ENCODE results near the gene PRR16. TPM values are rescaled to one million over a fixed set of nuclear protein-coding genes. Genes with fewer than 3 reads are reported as not detected.

The PRR16 gene
- total RNA-seq, 1 donor from 2014 or later: 4.9 TPM

DNA sequence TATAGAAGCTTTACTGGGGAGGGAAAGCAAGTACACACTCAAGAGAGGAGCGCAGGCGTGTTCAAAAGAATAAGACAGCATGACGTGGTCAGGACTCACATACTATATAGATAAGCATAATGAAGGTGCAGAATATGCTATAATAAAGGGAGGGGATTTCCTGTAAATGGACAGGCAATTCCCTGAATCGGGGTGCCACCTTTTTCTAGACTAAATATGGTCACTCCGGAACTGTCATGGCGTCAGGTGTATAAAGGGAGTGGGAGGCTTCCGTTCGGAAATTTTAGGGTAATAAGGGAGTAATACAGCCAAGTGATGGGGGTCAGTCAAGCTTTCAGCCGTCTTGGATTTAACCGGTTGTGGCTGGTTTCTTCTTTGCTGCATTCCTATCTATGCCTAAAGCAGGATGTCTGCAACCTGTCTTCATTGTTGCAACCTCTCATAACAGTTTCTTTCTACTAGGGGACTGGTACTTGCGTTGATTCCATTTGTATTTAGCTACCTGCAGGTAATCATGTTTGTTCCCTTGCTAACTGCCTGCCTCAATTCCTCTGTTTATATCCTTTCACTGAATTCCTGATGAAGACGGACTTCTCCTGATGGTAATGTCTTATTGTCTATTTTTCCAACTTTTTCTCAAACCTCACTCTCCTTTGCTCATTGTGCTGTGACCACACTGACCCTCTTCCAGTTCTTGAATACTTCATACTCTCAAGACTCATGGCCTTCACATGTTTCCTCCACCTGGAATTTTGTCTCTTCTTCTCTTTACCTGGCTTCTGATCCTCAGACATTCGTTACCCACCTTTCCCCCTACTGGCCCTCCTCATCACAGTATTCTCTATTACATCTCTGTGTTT is 48.9 kb downstream of the PRR16 start:
- DNase-seq (ENCODE audit: low spot score): no peak

DNA sequence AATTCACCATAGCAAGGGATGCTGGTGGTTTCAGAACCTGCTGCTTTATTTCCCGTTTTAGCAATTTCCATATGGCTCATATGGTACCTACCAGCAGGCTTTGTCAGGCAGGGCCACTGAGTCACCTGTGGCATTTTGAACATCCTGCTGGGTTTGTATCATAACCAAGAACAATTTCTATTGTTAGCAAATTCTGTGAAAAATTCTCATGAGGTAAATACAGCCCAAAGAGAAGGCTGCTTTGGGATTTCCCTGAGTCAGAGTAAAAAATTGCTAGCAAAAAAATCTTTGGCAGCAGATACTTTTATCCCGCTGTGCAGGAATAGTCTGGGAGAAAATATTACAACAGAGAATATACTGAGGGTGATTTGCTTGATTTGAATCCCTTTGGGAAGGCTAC is 52.7 kb downstream of the PRR16 start:
- DNase-seq (ENCODE audit: low spot score): no peak

DNA sequence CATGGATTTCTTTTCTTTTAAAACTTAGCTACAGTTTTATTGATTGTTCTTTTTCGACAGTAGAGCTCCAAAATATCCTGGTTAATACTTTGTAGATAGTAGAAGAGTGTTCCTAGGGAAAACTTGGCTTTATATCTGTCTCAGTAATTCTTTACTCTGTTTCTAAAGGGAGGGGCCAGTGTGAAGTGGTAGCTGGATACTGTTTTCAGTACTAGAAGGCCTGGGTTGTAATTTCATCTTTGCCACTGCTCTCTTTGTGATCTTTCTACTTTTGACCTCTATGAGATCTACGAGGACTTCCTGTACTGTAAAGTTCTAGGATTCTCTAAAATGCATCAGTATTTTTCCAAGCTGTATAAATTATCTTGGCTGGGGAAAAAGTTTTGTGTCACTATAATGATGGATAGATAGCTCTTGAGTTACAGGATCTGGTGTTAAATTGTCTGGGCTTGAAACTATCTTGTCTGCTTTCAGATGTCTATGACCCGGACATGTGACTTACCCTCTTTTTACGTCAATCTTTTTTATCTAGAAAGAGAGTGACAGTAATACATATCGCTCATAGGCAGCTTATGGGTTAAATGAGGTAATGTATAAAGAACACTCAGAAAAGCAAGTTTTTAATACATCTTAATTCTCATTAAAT is 53.6 kb downstream of the PRR16 start:
- no peak for DNase-seq (ENCODE audit: low spot score)

DNA sequence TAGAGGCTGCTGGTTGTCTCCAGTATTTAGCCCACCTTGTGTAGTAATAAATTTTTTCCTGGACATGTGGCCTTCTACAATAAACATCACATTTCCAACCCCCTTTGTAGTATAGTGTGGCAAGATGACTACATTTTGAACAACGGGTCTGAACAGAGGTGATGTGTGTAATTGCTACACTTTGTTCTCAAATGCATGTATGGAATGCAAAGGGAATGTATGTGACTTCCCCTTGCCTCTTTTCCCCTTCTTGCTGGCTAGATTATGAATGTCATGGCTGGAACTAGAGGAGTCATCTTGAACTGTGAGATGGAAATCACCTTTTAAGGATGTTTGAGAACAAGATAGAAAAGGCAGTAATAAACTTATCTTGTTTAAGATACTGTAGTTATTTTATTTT is 54.5 kb downstream of the PRR16 start:
- no peak for DNase-seq (ENCODE audit: low spot score)

DNA sequence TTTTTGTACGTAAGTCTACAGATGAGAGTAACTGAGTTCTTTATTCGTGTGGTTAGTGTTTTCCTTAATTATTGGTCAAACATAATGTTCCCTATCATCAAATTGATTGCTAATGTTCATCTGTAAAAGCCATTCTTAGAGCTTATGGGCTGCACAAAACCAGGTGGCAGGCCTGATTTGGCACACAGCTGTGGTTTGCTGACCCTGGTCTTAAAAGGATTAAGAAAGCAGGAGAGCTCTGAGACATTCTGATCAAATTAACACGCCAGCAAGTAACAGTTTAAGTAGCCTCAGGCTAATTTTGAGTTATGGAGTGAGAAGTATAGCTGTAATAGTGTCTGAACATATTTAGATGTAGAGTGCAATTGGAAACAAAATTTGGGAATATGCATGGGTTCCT is 63.2 kb downstream of the PRR16 start:
- no peak for DNase-seq (ENCODE audit: low spot score)

DNA sequence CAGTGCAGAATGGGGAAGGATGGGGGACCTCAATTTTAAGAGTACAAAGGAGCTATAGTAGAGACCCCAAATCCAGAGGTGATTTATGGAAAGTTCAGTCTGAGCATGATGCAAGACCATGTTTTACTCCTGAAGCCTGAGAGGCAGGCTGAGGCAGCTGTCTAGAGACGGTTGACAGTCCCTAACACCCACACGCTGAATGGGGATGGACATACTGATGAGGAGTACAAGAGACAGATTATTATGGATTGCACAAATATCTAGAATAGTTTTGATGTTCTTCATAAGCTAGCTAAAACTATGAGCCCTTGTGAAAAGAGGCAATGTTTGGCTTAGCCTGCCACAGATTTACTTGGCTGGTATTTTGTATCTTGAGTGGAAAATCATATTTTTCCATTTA is 64.5 kb downstream of the PRR16 start:
- no peak for DNase-seq (ENCODE audit: low spot score)

DNA sequence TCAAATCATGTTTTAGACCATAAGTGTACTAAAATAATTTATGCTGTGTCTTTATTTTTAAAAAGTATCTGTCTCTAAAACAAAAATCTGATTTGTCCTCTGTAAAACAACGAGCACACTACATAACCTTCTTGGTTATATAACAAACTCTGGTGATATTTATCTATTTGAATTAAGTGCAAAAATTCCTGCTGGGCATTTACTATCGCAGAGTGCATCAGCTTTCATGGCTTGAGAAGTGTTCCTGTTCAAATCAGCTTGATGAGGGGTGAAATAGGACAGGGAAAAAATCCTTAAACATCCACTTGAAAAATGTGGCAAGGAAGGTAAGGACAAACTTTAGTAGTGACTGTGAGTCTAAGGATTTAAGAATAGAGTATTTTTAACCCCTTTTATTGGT is 65.3 kb downstream of the PRR16 start:
- DNase-seq (ENCODE audit: low spot score): no peak

DNA sequence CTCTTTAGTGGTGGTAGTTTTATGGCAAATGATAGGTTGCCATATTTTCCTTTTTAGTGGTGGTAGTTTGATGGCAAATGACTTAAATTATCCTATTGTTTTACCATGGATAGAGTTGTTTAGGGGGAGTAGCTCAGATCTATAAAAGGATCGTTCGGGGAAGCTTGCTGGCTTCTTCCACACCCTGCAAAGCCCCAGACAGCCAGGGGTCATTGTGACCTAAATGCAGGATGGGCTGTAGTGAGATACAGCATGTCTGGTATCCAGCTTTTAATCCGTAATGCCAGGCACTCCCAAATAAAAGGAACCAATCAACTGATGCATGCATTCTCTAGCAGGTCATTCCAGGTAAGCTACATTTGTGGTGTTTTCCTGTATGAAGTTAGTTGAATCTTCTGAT is 67.1 kb downstream of the PRR16 start:
- DNase-seq (ENCODE audit: low spot score): no peak

DNA sequence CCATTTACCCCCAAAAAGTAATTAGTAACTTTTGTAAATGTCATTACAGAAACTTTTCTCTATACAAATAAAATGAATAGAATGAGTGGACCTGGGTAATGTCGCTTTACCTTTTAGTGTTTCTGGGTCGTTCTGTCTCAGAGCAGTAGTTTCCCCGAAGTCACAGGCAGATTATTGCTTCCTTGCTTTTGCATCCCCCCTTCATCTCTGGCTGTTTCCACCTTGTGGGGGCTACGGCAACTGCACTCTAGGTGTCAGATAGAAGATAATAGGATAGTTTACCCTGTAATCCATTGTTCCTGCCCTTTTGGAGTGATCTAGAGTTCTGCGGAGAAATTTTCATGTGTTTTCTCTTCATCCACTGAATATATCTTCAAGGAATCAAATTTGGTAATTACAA is 68.7 kb downstream of the PRR16 start:
- DNase-seq (ENCODE audit: low spot score): no peak

DNA sequence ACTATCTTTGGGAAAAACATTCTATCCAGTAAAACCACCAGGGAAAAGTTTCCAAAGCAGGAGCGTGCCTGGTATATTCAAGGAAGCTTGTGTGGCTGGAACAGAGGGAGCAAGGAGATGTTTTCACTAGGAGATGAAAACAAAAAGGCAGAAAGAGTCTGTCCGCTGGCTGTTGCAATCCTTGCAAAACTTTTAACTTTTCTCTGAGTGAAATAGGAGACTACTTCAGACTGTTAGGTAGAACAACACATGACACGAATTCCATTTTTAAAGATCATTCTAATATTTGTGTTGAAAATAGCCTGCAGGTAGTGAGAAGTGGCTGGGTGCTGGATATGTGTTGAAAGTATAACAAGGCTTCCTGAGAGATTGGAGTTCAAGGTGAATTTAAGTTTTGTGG is 69.5 kb downstream of the PRR16 start:
- DNase-seq (ENCODE audit: low spot score): no peak

DNA sequence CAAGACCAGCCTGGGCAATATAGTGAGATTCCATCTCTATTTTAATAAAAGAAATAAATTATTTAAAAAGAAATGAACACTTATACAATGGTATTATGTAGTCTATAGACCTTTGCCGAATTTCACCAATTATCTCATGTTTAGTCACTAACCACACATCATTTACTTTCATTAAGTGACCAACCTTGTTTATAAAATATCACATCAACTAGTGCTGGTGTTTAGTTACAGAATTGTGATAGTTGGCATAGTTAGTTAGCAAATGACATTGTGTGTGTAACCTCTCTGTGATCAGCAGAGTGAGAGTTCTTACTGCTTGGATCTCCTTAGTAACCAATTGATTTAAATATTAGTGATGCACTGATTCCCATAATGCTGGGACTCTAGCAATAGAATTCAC is 71.8 kb downstream of the PRR16 start:
- no peak for DNase-seq (ENCODE audit: low spot score)

DNA sequence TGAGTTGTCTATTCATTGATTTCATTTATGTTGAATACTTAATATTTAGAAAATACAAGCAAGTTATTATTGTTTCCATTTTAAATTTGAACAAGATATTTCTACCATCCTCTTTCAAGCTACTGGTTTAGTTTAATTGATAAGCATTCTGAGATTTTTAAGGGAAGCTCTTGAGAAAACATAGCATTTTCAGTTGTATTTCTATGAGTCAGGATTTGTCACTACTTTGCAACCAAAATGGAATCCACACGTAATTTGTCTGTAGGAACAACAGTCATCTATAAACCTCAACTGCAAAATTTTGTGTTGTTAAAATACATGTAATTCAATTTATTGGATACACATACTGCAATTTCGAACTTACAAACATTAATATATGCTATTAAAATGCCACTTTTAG is 74.0 kb downstream of the PRR16 start:
- no peak for DNase-seq (ENCODE audit: low spot score)

DNA sequence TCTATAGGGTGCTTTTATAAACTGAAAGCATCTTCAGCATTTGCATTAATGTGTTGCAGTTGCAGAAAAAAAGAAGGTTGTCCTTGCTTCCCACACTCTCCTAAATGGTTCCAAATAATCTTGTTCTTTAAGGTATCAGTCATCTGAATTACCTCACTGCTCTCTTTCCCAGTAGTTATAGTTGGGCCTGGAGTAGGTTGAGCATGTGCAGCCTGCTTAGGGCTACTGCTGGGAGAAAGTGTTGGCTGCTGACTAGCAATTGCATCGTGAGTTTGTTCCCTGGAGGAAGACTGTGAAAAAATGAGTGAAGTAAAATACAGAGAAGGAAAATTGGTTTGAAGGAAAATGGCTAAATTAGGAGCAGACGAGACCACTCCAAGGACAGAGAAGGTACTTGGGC is 74.5 kb downstream of the PRR16 start:
- DNase-seq (ENCODE audit: low spot score): no peak

DNA sequence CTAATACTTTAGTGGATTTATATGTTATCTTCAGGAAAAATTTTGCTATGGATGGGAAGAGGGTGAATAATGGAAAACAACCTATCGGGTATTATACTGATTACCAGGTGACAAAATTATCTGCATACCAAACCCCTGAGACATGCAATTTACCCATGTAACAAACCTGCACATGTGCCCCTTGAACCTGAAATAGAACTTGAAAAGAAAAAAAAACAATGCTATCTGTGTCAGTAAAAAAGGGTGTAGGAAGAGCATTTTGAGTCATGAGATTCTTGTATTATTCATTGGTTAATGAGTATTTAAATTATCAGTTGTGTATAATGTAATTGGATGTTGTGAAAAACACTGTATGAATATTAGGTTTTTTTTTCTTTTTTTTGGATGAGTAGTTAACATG is 75.4 kb downstream of the PRR16 start:
- no peak for DNase-seq (ENCODE audit: low spot score)

DNA sequence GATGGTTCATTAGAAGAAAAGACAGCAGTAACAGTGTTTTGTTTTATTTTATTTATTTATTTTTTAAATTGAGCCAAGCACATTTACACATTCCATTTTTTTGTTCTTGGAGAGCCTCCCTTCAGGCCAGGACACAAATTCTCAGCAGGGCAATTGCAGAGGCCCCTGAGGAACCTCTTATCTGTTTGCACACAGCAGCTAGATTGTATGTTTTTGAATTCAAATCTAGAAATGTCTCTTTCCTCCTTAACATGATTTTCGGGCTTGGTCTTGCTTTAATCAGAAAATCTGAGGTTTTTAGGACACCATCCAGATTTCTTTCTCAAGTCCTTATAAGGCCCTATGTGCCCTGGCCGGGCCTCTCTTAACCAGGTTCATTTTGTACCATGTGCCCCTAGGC is 76.0 kb downstream of the PRR16 start:
- DNase-seq (ENCODE audit: low spot score): no peak

DNA sequence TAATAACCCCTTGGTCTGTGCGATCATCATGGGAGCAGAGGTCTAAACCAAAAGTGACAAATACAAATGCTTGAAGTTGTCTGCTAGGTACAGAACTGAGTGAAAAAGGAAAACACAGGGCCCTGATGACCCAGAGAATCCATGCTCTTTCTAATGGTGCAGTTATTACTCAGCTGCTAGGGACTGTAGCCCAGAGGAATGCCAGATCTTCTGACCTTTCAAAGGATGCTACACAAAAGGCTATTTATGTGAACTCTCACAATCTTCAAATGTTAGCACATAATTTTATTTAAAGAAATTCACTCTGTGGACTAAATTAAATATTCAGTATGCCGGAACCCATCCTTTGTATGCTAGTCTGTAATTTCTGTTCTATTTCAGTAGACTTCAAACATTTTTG is 79.9 kb downstream of the PRR16 start:
- no peak for DNase-seq (ENCODE audit: low spot score)

DNA sequence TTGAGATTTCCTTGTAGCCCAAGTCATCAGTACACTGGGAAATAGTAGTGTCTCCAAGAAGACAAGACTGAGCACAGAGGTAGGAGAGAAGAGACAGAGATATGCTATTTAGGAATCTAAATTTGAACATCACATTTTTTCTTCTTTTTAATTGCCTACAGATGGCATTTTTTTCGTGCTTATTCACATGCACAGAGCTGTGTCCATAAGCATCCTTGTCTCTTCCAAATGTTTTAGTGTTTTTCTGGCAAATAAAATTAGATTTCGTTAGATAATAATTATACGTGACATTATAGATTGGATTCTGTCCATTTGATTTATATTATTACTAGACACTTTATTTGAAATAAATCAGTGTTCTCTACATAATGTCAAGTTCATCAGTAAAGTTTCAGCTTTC is 80.9 kb downstream of the PRR16 start:
- DNase-seq (ENCODE audit: low spot score): no peak

DNA sequence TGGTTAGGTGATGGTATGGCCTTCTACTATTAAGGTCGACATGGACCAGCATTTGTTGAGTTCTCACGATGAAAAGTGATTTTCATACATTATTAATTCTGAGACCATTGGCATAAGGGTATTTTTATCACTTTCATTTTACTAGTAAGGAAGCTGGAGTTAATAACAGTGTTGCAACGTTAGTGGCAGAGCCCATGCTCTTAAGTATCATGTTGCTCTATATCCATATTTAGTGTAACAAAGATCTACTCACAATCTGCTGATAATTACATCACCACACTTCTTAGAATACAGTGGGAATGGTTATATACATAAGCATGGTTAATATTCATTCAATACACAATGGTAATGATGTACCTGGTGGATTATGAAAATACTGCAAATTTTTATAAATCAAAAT is 81.9 kb downstream of the PRR16 start:
- DNase-seq (ENCODE audit: low spot score): no peak

DNA sequence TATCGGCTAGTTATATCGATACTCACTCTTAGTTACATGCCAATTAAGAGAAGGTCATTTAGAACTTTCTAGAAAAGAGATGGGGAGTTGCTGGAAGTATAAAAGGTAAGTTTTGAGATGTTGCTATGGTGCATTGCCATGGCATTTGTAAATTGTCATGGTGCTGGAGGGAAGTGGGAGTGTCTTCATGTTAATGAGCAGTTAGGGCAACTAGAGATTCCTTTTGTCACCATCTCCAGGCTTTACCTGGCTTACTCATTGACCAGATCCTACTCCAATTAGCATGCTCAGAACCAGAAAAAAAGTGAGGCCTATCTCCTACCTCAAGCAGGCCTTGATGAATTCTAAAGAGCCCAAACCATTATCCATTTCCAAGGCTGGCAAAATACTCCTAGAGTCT is 82.8 kb downstream of the PRR16 start:
- DNase-seq (ENCODE audit: low spot score): no peak

DNA sequence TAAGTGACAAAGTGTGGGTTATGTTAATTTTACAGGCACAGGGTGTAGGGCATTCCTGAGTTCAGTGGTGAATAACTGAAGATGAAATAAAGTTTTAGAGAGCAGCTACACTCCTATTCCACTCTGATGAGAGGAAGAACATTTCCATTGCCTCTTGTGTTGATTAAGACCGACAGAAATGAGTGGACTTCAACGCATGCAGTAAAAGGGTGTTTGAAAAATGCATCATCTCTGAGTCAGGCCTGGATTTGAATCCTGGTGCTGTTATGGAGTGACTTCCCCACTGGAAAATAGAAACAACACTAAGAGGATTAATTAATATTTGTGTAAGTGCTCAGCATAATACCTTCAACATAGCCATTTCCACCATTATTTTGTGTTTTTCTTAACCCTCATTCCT is 86.3 kb downstream of the PRR16 start:
- DNase-seq (ENCODE audit: low spot score): no peak

DNA sequence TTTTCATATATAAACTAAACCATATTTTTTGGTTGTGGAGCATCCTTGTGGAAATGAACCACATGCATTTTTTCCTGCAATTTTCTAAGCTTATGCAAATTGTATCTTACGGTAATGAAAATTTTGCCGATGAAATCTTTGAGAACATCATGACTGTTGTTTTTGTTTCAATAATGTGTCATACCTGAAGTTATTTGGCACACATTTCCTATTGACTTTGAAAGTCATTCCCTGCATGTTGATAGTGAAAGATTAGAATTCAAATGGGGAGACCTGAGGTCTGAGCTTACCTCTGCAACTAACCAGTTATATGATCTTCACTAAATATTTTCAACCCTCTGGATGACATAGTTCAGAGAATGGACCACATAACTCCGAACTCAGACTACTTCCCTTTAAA is 88.5 kb downstream of the PRR16 start:
- DNase-seq (ENCODE audit: low spot score): no peak

DNA sequence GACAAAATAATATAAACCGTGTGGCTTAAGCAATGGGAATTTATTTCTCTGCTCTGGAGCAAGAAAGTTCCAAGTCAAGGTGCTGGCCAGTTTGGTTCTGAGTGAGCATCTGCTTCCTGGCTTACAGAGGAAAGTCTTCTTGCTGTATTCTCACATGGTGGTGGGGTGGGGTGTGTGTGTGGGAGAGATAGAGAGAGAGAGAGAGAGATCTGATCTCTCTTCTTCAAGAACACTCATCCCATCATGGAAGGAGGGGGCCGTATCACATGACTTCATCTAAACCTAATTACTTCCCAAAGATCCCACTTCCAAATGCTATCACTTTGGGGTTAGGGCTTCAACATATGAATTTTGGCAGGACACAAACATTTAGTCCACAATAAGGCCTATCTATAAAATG is 91.2 kb downstream of the PRR16 start:
- no peak for DNase-seq (ENCODE audit: low spot score)

DNA sequence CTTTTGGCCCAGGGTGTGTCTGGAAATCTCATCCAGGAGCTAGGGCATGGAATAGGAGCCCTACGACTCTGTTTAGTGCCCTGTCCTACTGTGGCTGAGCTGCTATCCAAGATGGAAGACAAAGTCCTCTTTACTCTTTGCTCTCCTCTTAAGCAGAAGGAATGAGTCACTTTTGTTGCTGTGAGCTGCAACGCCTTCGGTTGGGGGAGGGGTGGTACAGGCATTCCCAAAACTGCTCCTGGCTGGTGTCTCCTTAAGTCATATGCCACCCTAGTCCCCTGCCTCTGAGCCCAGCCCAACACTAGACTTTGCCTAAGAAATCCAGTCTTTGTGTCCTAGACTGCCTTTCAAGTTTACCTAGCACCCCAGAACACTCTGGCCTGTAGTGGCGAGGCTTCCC is 99.9 kb downstream of the PRR16 start:
- DNase-seq (ENCODE audit: low spot score): no peak

DNA sequence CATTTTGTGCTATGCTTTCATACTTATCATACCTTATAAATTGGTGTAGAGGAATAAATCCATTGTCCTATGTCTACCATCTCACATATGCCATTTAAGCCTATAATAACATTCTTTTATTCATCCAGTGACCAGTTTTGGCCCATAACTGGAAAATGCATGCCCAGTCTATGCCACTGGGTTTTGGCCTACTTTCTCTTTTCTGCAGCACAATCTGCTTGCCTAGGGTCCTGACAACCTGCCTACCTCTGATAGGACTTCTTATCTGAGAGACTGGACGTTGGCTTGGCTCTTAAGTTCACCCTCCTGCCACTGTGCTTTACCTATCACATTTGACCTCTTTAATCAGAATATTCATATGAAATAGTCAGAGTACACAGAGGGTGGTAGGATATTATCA is 103.0 kb downstream of the PRR16 start:
- DNase-seq (ENCODE audit: low spot score): no peak
